Spleen (tissue), 13 donors: Measurements from ENCODE around the gene LRBA. TPM values are rescaled to one million over a fixed set of nuclear protein-coding genes. Genes with fewer than 3 reads are reported as not detected.
"Not testable (repeated sequence)": the region's sequence is repeated elsewhere in the genome, so short reads cannot be mapped to it uniquely, and the experiment has no call there.

Experiments used
- DNase-seq: peaks from one replicate; pipeline ENCODE4 v3.0.0-alpha.2; 2020
- H3K27ac ChIP-seq, 8 donors: fragments of 200-600 bp; sonication (generic) in 7 of 8; 1 replicate in 4 of 8; 2 replicates in 4 of 8; pipeline versions ENCODE4 v1.5.0 to v1.8.0; 2016 to 2021; ENCODE audit warnings: inconsistent platforms in 4 of 8, mild to moderate bottlenecking in 4 of 8, moderate library complexity in 1 of 8
- H3K27me3 ChIP-seq, 7 donors: fragments of 200-600 bp; sonication (generic) in 6 of 7; replicated peaks in 1 of 7; 1 replicate in 4 of 7; 2 replicates in 3 of 7; pipeline versions ENCODE4 v1.5.0 to v1.8.0; 2016 to 2021; ENCODE audit warnings: inconsistent platforms in 3 of 7, mild to moderate bottlenecking in 1 of 7
- H3K36me3 ChIP-seq, 6 donors: fragments of 200-600 bp; sonication (generic) in 5 of 6; 1 replicate in 4 of 6; 2 replicates in 2 of 6; pipeline versions ENCODE4 v1.5.0 to v1.8.0; 2016 to 2021; ENCODE audit warnings: inconsistent platforms in 2 of 6
- H3K4me1 ChIP-seq, 6 donors: fragments of 200-600 bp; sonication (generic) in 5 of 6; 1 replicate in 3 of 6; 2 replicates in 3 of 6; pipeline versions ENCODE4 v1.5.0 to v1.8.0; 2016 to 2021; ENCODE audit warnings: inconsistent platforms in 3 of 6
- H3K4me3 ChIP-seq, 8 donors: fragments of 200-600 bp; sonication (generic) in 7 of 8; 1 replicate in 4 of 8; 2 replicates in 4 of 8; pipeline versions ENCODE4 v1.5.0 to v1.8.0; 2016 to 2021; ENCODE audit warnings: inconsistent platforms in 4 of 8, mild to moderate bottlenecking in 4 of 8, moderate library complexity in 2 of 8
- H3K9me3 ChIP-seq, 8 donors: fragments of 200-600 bp; sonication (generic) in 7 of 8; 1 replicate in 4 of 8; 2 replicates in 4 of 8; pipeline versions ENCODE4 v1.5.0 to v1.8.0; 2016 to 2021; ENCODE audit warnings: inconsistent platforms in 4 of 8
- POLR2A ChIP-seq, 3 donors: fragments of 450-650 bp; IDR thresholded peaks; one replicate each; pipeline ENCODE4 v1.5.1; 2017; ENCODE audit warnings: antibody characterized with exemption in 3 of 3, mild to moderate bottlenecking in 1 of 3
- POLR2AphosphoS5 ChIP-seq, 3 donors: sonication (generic); formaldehyde crosslinking; IDR thresholded peaks; one replicate each; pipeline ENCODE4 v1.5.1; 2017; ENCODE audit warnings: antibody characterized with exemption in 3 of 3
- WGBS, 5 donors: extraction: QIAGEN DNeasy Blood & Tissue Kit in 3 of 5; methylation state at CpG; one replicate each; pipeline versions ENCODE4 v1.1.5 to v1.1.7; 2013 to 2018; 5-methylcytosine and 5-hydroxymethylcytosine counted together
- intact Hi-C: fragments of 100-400 bp; cut with DNase I; formaldehyde crosslinking; loops from one replicate; pipeline ENCODE4 v1.15.0; 2023; ENCODE audit warnings: low total_unique reads
- long read RNA-seq, 2 donors: transcript quantifications; one replicate each; lab custom pipeline, GENCODE V29; 2026
- polyA plus RNA-seq, 3 donors: library from polyadenylated mRNA; stranded (reverse); fragments of 200-250 nt; gene quantifications; one replicate each; pipeline ENCODE4 v1.2.1, GENCODE V29; 2013
- total RNA-seq, 7 donors: library from RNA; depleted of rRNA in 3 of 7; stranded (reverse); fragments of >200 nt in 3 of 7; fragmentation: NEBNext Ultra II Directional in 4 of 7; extraction: Animal tissue kit (Norgen Biotek cat#: 25700) in 4 of 7; gene quantifications; one replicate each; pipeline versions ENCODE4 v1.1.0 to v1.2.1, GENCODE V29; 2016 to 2021
- TF ChIP-seq, protein P1 (sequence below), 11 experiments: fragments of 200-600 bp in 7 of 11; fragments of 450-650 bp in 4 of 11; sonication (generic) in 4 of 11; IDR thresholded peaks in 8 of 11; conservative IDR thresholded peaks in 3 of 11; 1 replicate in 7 of 11; 2 replicates in 4 of 11; pipeline versions ENCODE4 v1.4.0 to v1.8.0; 2016 to 2021; ENCODE audit warnings: antibody characterized with exemption in 11 of 11, inconsistent platforms in 4 of 11, mild to moderate bottlenecking in 1 of 11
- donor health status: healthy with polysubstance abuse.
- donor health status: DM: no; HTN: no; CAD: no; lungs with moderate emphysema.
- donor health status: DM: no; HTN: no; CAD: no.
- donor health status: Bipolar disorder and iron deficiency.
- donor health status: healthy.
- donor health status: DM: no; HTN: no; CAD: no.
- donor health status: DM: yes; HTN: yes; CAD: no.

The LRBA gene
- total RNA-seq (10 to 100 TPM; 49.9 to 84.9 (median 59.2) TPM), polyA plus RNA-seq (10 to 100 TPM in 2 of 3 donors, 1 to 10 TPM in 1; 8.2 to 11.6 (median 10.8) TPM)
- long read RNA-seq, donor 1 = 0 reads
- long read RNA-seq, donor 2 = 0 reads

DNA sequence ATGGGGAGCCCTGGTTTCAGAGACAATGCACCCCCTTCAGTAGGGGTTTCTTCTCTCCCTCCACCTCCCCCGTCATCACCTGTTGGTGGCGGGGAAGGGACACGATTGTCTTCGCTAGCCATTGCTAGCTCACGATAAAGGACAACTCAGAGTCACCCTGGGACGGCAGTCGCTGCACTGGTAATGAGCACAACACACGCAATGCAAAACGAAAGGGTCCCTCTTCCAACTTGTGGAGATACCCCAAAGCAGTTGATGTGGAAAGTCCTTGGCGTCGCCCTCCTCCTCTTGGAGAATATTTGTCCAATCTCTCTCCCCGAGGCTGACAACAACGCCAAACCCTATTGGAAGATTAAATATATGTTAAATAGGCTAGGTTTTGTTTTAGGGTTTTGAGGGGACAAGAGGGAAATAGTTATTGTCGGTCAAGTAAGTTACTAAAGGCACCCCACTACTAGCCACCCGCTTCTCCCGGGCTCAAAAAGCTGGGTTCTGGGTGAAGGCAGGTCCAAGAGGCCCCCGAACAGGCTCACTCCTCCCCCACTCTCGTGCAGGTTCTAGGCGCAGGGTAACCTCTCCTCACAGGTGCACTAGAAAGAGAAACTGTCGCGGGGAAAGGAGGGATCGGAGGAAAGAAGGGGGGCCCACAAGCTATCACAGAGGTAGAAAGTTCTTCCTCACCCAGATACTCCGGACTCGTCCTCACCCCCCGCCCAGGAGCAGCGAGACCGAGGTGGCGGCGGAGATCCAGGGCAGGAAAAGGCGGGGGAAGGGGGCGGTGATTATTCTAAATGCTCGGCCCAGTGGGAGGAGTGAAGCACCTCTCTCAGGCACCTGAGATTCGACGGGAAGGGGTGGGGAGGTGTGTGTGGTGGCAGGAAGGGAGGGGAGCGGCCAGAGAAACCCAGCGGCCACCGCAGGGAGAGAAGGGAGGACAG is at the start of gene LRBA:
LRBA (minus strand) TSS at position 764 of the 938 bp plus-strand sequence; CDS start at position 122, 642 bp downstream.
- TF ChIP-seq POLR2AphosphoS5 (IDR thresholded peaks at IDR 0.05) = peak in 2 of 3 donors; percentile 3 to 24
- no peak for TF ChIP-seq POLR2A (IDR thresholded peaks at IDR 0.05)
- Histone ChIP-seq H3K4me1 (peaks cover 12 to 54% (median 35%) of the 10 kb centered on the region in 6 donors), H3K36me3 (peaks cover 0 to 13% (median 0%) of the 10 kb centered on the region in 6 donors), H3K27ac (peak within 1 kb of the TSS; percentile 94 to 99 (median 97)), H3K27me3 (no peaks in the 10 kb centered on the region), H3K9me3 (no peaks in the 10 kb centered on the region), H3K4me3 (peak within 1 kb of the TSS; percentile 90 to 100 (median 98))
- peak; percentile 94 for DNase-seq
- 0 to 1% (median 0%) methylated on average over 35 to 37 of the region's 37 CpGs for WGBS, 5 donors
- intact Hi-C loops = no loop called here

- H3K9me3 ChIP-seq, DNase-seq: not testable (repeated sequence)
Measured at GRCh38 chr4:151063143-151063542, 48.1 kb upstream of the LRBA start.

DNA sequence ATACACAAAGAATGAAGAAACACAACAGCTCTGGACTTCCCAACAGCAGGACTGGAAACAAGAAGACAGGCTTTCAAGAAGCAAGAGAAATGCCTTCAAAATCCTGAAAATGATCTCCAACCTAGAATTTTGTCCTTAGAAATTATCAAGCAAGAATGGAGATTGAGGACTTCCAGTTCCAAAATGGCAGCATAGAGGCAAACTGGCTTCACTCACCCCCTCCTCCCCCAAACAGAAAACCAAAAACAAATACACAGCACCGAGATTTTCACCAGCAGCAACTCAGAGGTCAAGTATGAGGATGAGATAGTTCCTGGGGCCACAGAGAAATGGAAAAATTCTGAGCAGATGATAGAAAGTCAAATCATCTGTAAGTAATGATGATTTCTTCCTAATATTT is 40.5 kb upstream of the LRBA start:
- no peak for TF ChIP-seq POLR2A (IDR thresholded peaks at IDR 0.05)
- TF ChIP-seq, protein P1, sequence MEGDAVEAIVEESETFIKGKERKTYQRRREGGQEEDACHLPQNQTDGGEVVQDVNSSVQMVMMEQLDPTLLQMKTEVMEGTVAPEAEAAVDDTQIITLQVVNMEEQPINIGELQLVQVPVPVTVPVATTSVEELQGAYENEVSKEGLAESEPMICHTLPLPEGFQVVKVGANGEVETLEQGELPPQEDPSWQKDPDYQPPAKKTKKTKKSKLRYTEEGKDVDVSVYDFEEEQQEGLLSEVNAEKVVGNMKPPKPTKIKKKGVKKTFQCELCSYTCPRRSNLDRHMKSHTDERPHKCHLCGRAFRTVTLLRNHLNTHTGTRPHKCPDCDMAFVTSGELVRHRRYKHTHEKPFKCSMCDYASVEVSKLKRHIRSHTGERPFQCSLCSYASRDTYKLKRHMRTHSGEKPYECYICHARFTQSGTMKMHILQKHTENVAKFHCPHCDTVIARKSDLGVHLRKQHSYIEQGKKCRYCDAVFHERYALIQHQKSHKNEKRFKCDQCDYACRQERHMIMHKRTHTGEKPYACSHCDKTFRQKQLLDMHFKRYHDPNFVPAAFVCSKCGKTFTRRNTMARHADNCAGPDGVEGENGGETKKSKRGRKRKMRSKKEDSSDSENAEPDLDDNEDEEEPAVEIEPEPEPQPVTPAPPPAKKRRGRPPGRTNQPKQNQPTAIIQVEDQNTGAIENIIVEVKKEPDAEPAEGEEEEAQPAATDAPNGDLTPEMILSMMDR (IDR thresholded peaks at IDR 0.05 in 8 of 11, conservative IDR thresholded peaks at IDR 0.05 in 3 of 11) = no peak
- no peak for TF ChIP-seq POLR2AphosphoS5 (IDR thresholded peaks at IDR 0.05)
- WGBS, 5 donors = 54 to 81% (median 59%) methylated on average over 1 of the region's 1 CpG
- no peak overlapping the region for H3K27ac ChIP-seq
- DNase-seq = no peak
- H3K36me3 ChIP-seq = no peaks in the 10 kb centered on the region
- H3K27me3 ChIP-seq = no peaks in the 10 kb centered on the region
- intact Hi-C loops = no loop called here
- H3K4me3 ChIP-seq = no peak overlapping the region
- no peaks in the 10 kb centered on the region for H3K9me3 ChIP-seq
- H3K4me1 ChIP-seq = no peaks in the 10 kb centered on the region

More at GRCh38 chr4:151063143-151063542, 48.1 kb upstream of the LRBA start:
- H3K27me3 ChIP-seq, H3K36me3 ChIP-seq, H3K27ac ChIP-seq, H3K4me3 ChIP-seq, intact Hi-C loops, H3K4me1 ChIP-seq: not testable (repeated sequence)
- 92 to 100% (median 98%) methylated on average over 3 of the region's 3 CpGs for WGBS, 5 donors

- TF ChIP-seq POLR2A (IDR thresholded peaks at IDR 0.05) = no peak
- no peak for TF ChIP-seq POLR2AphosphoS5 (IDR thresholded peaks at IDR 0.05)
- TF ChIP-seq, protein P1 (IDR thresholded peaks at IDR 0.05 in 8 of 11, conservative IDR thresholded peaks at IDR 0.05 in 3 of 11) = no peak
- Histone ChIP-seq H3K36me3 (no peaks in the 10 kb centered on the region), H3K27ac (no peak overlapping the region), H3K4me3 (no peak overlapping the region), H3K27me3 (no peaks in the 10 kb centered on the region), H3K9me3 (no peaks in the 10 kb centered on the region), H3K4me1 (no peaks in the 10 kb centered on the region)
- WGBS, 5 donors = 92 to 97% (median 94%) methylated on average over 3 of the region's 3 CpGs
- intact Hi-C loops = no loop called here
- DNase-seq = no peak
Measured at GRCh38 chr4:151052785-151053184, 37.7 kb upstream of the LRBA start.

DNA sequence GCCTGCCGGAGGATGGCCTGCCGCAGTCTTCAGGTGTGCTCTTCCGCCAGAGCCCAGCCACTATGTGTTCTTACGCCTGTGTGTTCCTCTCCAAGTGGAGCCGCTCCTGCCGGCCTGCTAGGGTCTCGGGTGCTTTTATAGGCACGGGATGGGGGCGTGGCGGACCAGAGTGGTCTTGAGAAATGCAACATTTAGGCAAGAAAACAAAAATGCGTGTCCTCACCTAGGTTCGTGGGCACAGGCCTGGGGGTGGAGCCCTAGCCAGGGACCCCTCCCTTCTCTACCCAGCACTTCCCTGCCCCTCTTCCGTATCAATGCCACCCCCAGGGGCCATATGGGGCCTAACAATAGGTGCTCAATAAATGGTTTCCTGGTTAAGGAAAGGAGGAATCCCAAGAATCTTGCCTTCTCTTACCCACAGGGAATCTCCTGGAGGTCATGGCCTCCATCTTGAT is 34.4 kb upstream of the LRBA start:
- Histone ChIP-seq H3K27me3 (no peaks in the 10 kb centered on the region), H3K4me3 (no peak overlapping the region), H3K4me1 (no peaks in the 10 kb centered on the region), H3K9me3 (no peaks in the 10 kb centered on the region), H3K36me3 (no peaks in the 10 kb centered on the region), H3K27ac (no peak overlapping the region)
- no peak for TF ChIP-seq POLR2AphosphoS5 (IDR thresholded peaks at IDR 0.05)
- TF ChIP-seq, protein P1 (IDR thresholded peaks at IDR 0.05 in 8 of 11, conservative IDR thresholded peaks at IDR 0.05 in 3 of 11) = no peak
- TF ChIP-seq POLR2A (IDR thresholded peaks at IDR 0.05) = no peak
- 87 to 98% (median 93%) methylated on average over 12 to 13 of the region's 13 CpGs for WGBS, 5 donors
- DNase-seq = no peak
- intact Hi-C loops = no loop called here
